Measurements from ENCODE around the gene RRP12. TPM values are rescaled to one million over a fixed set of nuclear protein-coding genes. Genes with fewer than 3 reads are reported as not detected.
A peak's percentile ranks its signal among the peaks of the same experiment; 100 is the strongest.
"Not testable (repeated sequence)": the region's sequence is repeated elsewhere in the genome, so short reads cannot be mapped to it uniquely, and the experiment has no call there.

Gene RRP12
- total RNA-seq, 4 donors from 2014 or later = 14.9 to 33.4 (median 23.9) TPM

GRCh38 chr10:97407211-97407951 is 6.2 kb upstream of the RRP12 start:
- no peak for DNase-seq

GRCh38 chr10:97406483-97406882 is 5.3 kb upstream of the RRP12 start:
- H3K27ac ChIP-seq = peak overlapping the region in 3 of 4 donors; percentile 82 to 89 (median 88)
- H3K9me3 ChIP-seq; H3K4me3 ChIP-seq; H3K36me3 ChIP-seq; DNase-seq; intact Hi-C loops (cut with DNase I); H3K27me3 ChIP-seq: not testable (repeated sequence)
- 31 to 60% methylated on average over 6 to 7 of the region's 7 CpGs for WGBS, 2 donors
- peaks cover 20 to 44% (median 33%) of the 10 kb centered on the region in 3 donors for H3K4me1 ChIP-seq

More at GRCh38 chr10:97407211-97407951, 6.2 kb upstream of the RRP12 start:
- peaks cover 20 to 50% (median 37%) of the 10 kb centered on the region in 3 donors for H3K4me1 ChIP-seq
- 1 to 5% methylated on average over 5 to 10 of the region's 10 CpGs for WGBS, 2 donors
- no peaks in the 10 kb centered on the region for H3K36me3 ChIP-seq
- H3K4me3 ChIP-seq = peak overlapping the region in 2 of 4 donors; percentile 3 to 9
- peak; percentile 76 to 89 (median 87) for TF ChIP-seq CTCF (IDR thresholded peaks at IDR 0.05)
- TF ChIP-seq POLR2A (IDR thresholded peaks at IDR 0.05) = no peak
- intact Hi-C loops (cut with DNase I) = no loop called here
- H3K9me3 ChIP-seq = no peaks in the 10 kb centered on the region
- H3K27ac ChIP-seq = peak overlapping the region; percentile 82 to 89 (median 86)
- no peaks in the 10 kb centered on the region for H3K27me3 ChIP-seq

- peaks cover 20 to 44% (median 33%) of the 10 kb centered on the region in 3 donors for H3K4me1 ChIP-seq
- no peak overlapping the region for H3K4me3 ChIP-seq
- no peak for DNase-seq
- intact Hi-C loops (cut with DNase I) = no loop called here
- H3K36me3 ChIP-seq = no peaks in the 10 kb centered on the region
- H3K27me3 ChIP-seq = no peaks in the 10 kb centered on the region
- no peaks in the 10 kb centered on the region for H3K9me3 ChIP-seq
- TF ChIP-seq CTCF (IDR thresholded peaks at IDR 0.05) (no peak), POLR2A (IDR thresholded peaks at IDR 0.05) (no peak)
- WGBS, 2 donors = 70 to 75% methylated on average over 3 of the region's 3 CpGs
- peak overlapping the region in 1 of 4 donors; percentile 22 for H3K27ac ChIP-seq
Measured at GRCh38 chr10:97406064-97406463, 4.9 kb upstream of the RRP12 start.

GRCh38 chr10:97404044-97404443 is 2.9 kb upstream of the RRP12 start:
- no peak for DNase-seq
- TF ChIP-seq CTCF (IDR thresholded peaks at IDR 0.05) (no peak), POLR2A (IDR thresholded peaks at IDR 0.05) (no peak)
- Histone ChIP-seq H3K27ac (no peak overlapping the region), H3K9me3 (no peaks in the 10 kb centered on the region), H3K4me1 (peaks cover 24 to 47% (median 36%) of the 10 kb centered on the region in 3 donors), H3K4me3 (no peak overlapping the region), H3K27me3 (no peaks in the 10 kb centered on the region), H3K36me3 (peaks cover 0 to under 1% (median 0%) of the 10 kb centered on the region in 3 donors)
- intact Hi-C loops (cut with DNase I) = no loop called here

- H3K4me3 ChIP-seq = peak overlapping the region in 3 of 4 donors; percentile 67 to 87 (median 81)
- peaks cover 0 to 23% (median under 1%) of the 10 kb centered on the region in 3 donors for H3K36me3 ChIP-seq
- no peaks in the 10 kb centered on the region for H3K27me3 ChIP-seq
- H3K9me3 ChIP-seq = no peaks in the 10 kb centered on the region
- TF ChIP-seq POLR2A (IDR thresholded peaks at IDR 0.05) (no peak), CTCF (IDR thresholded peaks at IDR 0.05) (no peak)
- no peak for DNase-seq
- H3K27ac ChIP-seq = peak overlapping the region in 3 of 4 donors; percentile 84 to 89 (median 88)
- intact Hi-C loops (cut with DNase I) = no loop called here
- H3K4me1 ChIP-seq = peaks cover 3 to 22% (median 14%) of the 10 kb centered on the region in 3 donors
- WGBS, 2 donors = 74 to 100% methylated on average over 3 to 13 of the region's 13 CpGs
Measured at GRCh38 chr10:97401455-97401919, 347 bp upstream of the RRP12 start.

Data from esophagus squamous epithelium (tissue), 5 donors.